Astrocyte (in vitro differentiated cells and primary cell): ENCODE measurements around the gene MCM3AP. TPM values are rescaled to one million over a fixed set of nuclear protein-coding genes. Genes with fewer than 3 reads are reported as not detected.

ENCODE experiments used
- DNase-seq: peaks from one replicate; pipeline ENCODE4 v3.0.0-alpha.2; 2010; ENCODE audit warnings: low read depth
- FAIRE-seq: peaks from 2 replicates; lab custom pipeline; 2011; peaks lifted over from hg19 to GRCh38; lab: Jason Lieb, UNC
- H2AFZ ChIP-seq: 2 replicates; pipeline ENCODE4 v1.6.0; 2012; ENCODE audit warnings: low read depth, low read length, inconsistent platforms
- H3K27ac ChIP-seq: 2 replicates; pipeline ENCODE4 v1.5.1; 2011; ENCODE audit warnings: low read depth, low read length, inconsistent platforms
- H3K27me3 ChIP-seq: 2 replicates; pipeline ENCODE4 v1.6.0; 2011; ENCODE audit warnings: low read length, inconsistent platforms; ENCODE audit not compliant: insufficient read depth
- H3K36me3 ChIP-seq: 2 replicates; pipeline ENCODE4 v1.5.1; 2011; ENCODE audit warnings: low read length, inconsistent platforms; ENCODE audit not compliant: insufficient read depth
- H3K4me1 ChIP-seq: 2 replicates; pipeline ENCODE4 v1.5.1; 2011; ENCODE audit warnings: low read length, inconsistent platforms; ENCODE audit not compliant: insufficient read depth
- H3K4me2 ChIP-seq: 2 replicates; pipeline ENCODE4 v1.6.0; 2012; ENCODE audit warnings: low read length, inconsistent platforms
- H3K4me3 ChIP-seq: 2 replicates; pipeline ENCODE4 v1.5.1; 2011; ENCODE audit warnings: low read depth, mild to moderate bottlenecking, low read length, inconsistent platforms; ENCODE audit not compliant: insufficient read depth
- H3K79me2 ChIP-seq: 2 replicates; pipeline ENCODE4 v1.6.0; 2012; ENCODE audit warnings: mild to moderate bottlenecking, low read length, inconsistent platforms; ENCODE audit not compliant: insufficient read depth
- H3K9ac ChIP-seq: 2 replicates; pipeline ENCODE4 v1.6.0; 2012; ENCODE audit warnings: mild to moderate bottlenecking, low read length, inconsistent platforms
- H3K9me3 ChIP-seq: 2 replicates; pipeline ENCODE4 v1.5.1; 2012; ENCODE audit warnings: low read depth, mild to moderate bottlenecking, low read length, inconsistent platforms; ENCODE audit not compliant: insufficient read depth
- H4K20me1 ChIP-seq: 2 replicates; pipeline ENCODE4 v1.6.0; 2012; ENCODE audit warnings: low read length, inconsistent platforms; ENCODE audit not compliant: insufficient read depth
- H3K27ac Mint-ChIP-seq: one replicate; pipeline ENCODE4 v1.8.0; 2021; ENCODE audit warnings: mild to moderate bottlenecking, mixed read lengths; ENCODE audit not compliant: unreplicated experiment
- H3K27me3 Mint-ChIP-seq: one replicate; pipeline ENCODE4 v1.8.0; 2021; ENCODE audit warnings: low read depth, mixed read lengths; ENCODE audit not compliant: unreplicated experiment
- H3K36me3 Mint-ChIP-seq: one replicate; pipeline ENCODE4 v1.8.0; 2021; ENCODE audit warnings: low read depth, mixed read lengths; ENCODE audit not compliant: unreplicated experiment
- H3K4me1 Mint-ChIP-seq: one replicate; pipeline ENCODE4 v1.8.0; 2021; ENCODE audit warnings: low read depth, mixed read lengths; ENCODE audit not compliant: unreplicated experiment
- H3K4me3 Mint-ChIP-seq: one replicate; pipeline ENCODE4 v1.8.0; 2021; ENCODE audit warnings: mild to moderate bottlenecking, moderate library complexity, mixed read lengths; ENCODE audit not compliant: unreplicated experiment
- H3K9me3 Mint-ChIP-seq: one replicate; pipeline ENCODE4 v1.8.0; 2021; ENCODE audit warnings: mild to moderate bottlenecking, mixed read lengths; ENCODE audit not compliant: unreplicated experiment
- EZH2 ChIP-seq: IDR thresholded peaks from 2 replicates; pipeline ENCODE4 v1.6.1; 2012; ENCODE audit warnings: mild to moderate bottlenecking, low read length, inconsistent platforms; ENCODE audit not compliant: insufficient read depth
- total RNA-seq: library from RNA; stranded (reverse); gene quantifications from 2 replicates; pipeline ENCODE4 v1.2.1, GENCODE V29; 2021
- TF ChIP-seq, protein P1 (sequence below): IDR thresholded peaks from 2 replicates; pipeline ENCODE4 v1.5.1; 2011; ENCODE audit warnings: low read depth, mild to moderate bottlenecking, inconsistent platforms, low read length, moderate library complexity; ENCODE audit not compliant: insufficient read depth

Gene MCM3AP
- total RNA-seq, 1 donor from 2014 or later: 84.2 TPM

- Histone ChIP-seq H3K27me3 (no peaks in the 10 kb centered on the region), H3K4me1 (peaks cover 21% of the 10 kb centered on the region), H3K4me3 (no peak overlapping the region), H3K27ac (no peak overlapping the region), H3K4me2 (peak overlapping the region; percentile 96), H3K9me3 (no peaks in the 10 kb centered on the region), H3K9ac (peak overlapping the region; percentile 19), H4K20me1 (peaks cover 55% of the 10 kb centered on the region), H2AFZ (no peak overlapping the region), H3K79me2 (peaks cover 66% of the 10 kb centered on the region), H3K36me3 (peaks cover 12% of the 10 kb centered on the region)
- peaks cover 27% of the 10 kb centered on the region for H3K4me1 Mint-ChIP-seq
- H3K27ac Mint-ChIP-seq: no peak overlapping the region
- DNase-seq: no peak
- H3K36me3 Mint-ChIP-seq: peaks cover 17% of the 10 kb centered on the region
- no peaks in the 10 kb centered on the region for H3K27me3 Mint-ChIP-seq
- H3K4me3 Mint-ChIP-seq: peak overlapping the region; percentile 82
- H3K9me3 Mint-ChIP-seq: no peaks in the 10 kb centered on the region
- FAIRE-seq: no peak
- TF ChIP-seq, protein P1, sequence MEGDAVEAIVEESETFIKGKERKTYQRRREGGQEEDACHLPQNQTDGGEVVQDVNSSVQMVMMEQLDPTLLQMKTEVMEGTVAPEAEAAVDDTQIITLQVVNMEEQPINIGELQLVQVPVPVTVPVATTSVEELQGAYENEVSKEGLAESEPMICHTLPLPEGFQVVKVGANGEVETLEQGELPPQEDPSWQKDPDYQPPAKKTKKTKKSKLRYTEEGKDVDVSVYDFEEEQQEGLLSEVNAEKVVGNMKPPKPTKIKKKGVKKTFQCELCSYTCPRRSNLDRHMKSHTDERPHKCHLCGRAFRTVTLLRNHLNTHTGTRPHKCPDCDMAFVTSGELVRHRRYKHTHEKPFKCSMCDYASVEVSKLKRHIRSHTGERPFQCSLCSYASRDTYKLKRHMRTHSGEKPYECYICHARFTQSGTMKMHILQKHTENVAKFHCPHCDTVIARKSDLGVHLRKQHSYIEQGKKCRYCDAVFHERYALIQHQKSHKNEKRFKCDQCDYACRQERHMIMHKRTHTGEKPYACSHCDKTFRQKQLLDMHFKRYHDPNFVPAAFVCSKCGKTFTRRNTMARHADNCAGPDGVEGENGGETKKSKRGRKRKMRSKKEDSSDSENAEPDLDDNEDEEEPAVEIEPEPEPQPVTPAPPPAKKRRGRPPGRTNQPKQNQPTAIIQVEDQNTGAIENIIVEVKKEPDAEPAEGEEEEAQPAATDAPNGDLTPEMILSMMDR: no peak
- TF ChIP-seq EZH2: no peak
Observed at GRCh38 chr21:46284077-46284644, 1.2 kb downstream of the MCM3AP start.

GRCh38 chr21:46274797-46275390, 10.5 kb downstream of the MCM3AP start:
- Histone ChIP-seq H3K27me3 (no peaks in the 10 kb centered on the region), H3K79me2 (peaks cover 14% of the 10 kb centered on the region), H3K9ac (no peak overlapping the region), H3K4me3 (no peak overlapping the region), H2AFZ (no peak overlapping the region), H3K4me1 (no peaks in the 10 kb centered on the region), H3K9me3 (no peaks in the 10 kb centered on the region), H4K20me1 (peaks cover 32% of the 10 kb centered on the region), H3K4me2 (no peak overlapping the region), H3K36me3 (peaks cover 67% of the 10 kb centered on the region), H3K27ac (no peak overlapping the region)
- Mint-ChIP-seq H3K36me3 (peaks cover 17% of the 10 kb centered on the region), H3K27me3 (no peaks in the 10 kb centered on the region), H3K4me3 (no peak overlapping the region), H3K9me3 (no peaks in the 10 kb centered on the region), H3K27ac (no peak overlapping the region), H3K4me1 (no peaks in the 10 kb centered on the region)
- FAIRE-seq (no peak), DNase-seq (no peak)
- no peak for TF ChIP-seq EZH2
- TF ChIP-seq, protein P1: no peak

GRCh38 chr21:46273341-46273740, 12.1 kb downstream of the MCM3AP start:
- Histone ChIP-seq H3K79me2 (peaks cover 6% of the 10 kb centered on the region), H3K4me3 (no peak overlapping the region), H3K4me2 (no peak overlapping the region), H3K36me3 (peaks cover 61% of the 10 kb centered on the region), H3K27ac (no peak overlapping the region), H3K9me3 (no peaks in the 10 kb centered on the region), H3K9ac (no peak overlapping the region), H3K4me1 (no peaks in the 10 kb centered on the region), H3K27me3 (no peaks in the 10 kb centered on the region), H2AFZ (no peak overlapping the region), H4K20me1 (peaks cover 32% of the 10 kb centered on the region)
- Mint-ChIP-seq H3K27ac (no peak overlapping the region), H3K4me1 (no peaks in the 10 kb centered on the region), H3K27me3 (no peaks in the 10 kb centered on the region), H3K4me3 (no peak overlapping the region), H3K9me3 (no peaks in the 10 kb centered on the region), H3K36me3 (peaks cover 14% of the 10 kb centered on the region)
- DNase-seq (no peak), FAIRE-seq (no peak)
- TF ChIP-seq EZH2: no peak
- TF ChIP-seq, protein P1: no peak
